Liver (tissue), 3 donors: Measurements from ENCODE around the gene AQP6.

ENCODE experiments used
- FOXA1 ChIP-seq: IDR thresholded peaks from 2 replicates; pipeline ENCODE4 v1.6.1; 2016; ENCODE audit warnings: antibody characterized with exemption
- GABPA ChIP-seq, 2 donors: IDR thresholded peaks in 1 of 2; conservative IDR thresholded peaks in 1 of 2; 2 replicates each; pipeline ENCODE4 v1.6.1; 2016; ENCODE audit warnings: antibody characterized with exemption in 2 of 2, mild to moderate bottlenecking in 1 of 2, moderate library complexity in 1 of 2
- JUND ChIP-seq, 2 donors: IDR thresholded peaks; 2 replicates each; pipeline ENCODE4 v1.6.1; 2016; ENCODE audit warnings: antibody characterized with exemption in 2 of 2
- RAD21 ChIP-seq, 2 donors: IDR thresholded peaks; 2 replicates each; pipeline ENCODE4 v1.6.1; 2016; ENCODE audit warnings: antibody characterized with exemption in 2 of 2, mild to moderate bottlenecking in 2 of 2
- SP1 ChIP-seq: IDR thresholded peaks from 2 replicates; pipeline ENCODE4 v1.6.1; 2018; ENCODE audit warnings: antibody characterized with exemption, mild to moderate bottlenecking
- TAF1 ChIP-seq: conservative IDR thresholded peaks from 2 replicates; pipeline ENCODE4 v1.6.1; 2016; ENCODE audit warnings: antibody characterized with exemption, mild to moderate bottlenecking
- YY1 ChIP-seq: IDR thresholded peaks from 2 replicates; pipeline ENCODE4 v1.6.1; 2016; ENCODE audit warnings: antibody characterized with exemption, mild to moderate bottlenecking
- TF ChIP-seq, protein P1 (sequence below): IDR thresholded peaks from 2 replicates; pipeline ENCODE4 v1.6.1; 2016; ENCODE audit warnings: antibody characterized with exemption, mild to moderate bottlenecking
- TF ChIP-seq, protein P2 (sequence below): fragments of 150-350 bp; IDR thresholded peaks from 2 replicates; pipeline ENCODE4 v1.5.1; 2017; ENCODE audit warnings: improper control_type of control experiment, low read depth, low read length; ENCODE audit not compliant: missing input control
- donor health status: healthy.
- donor health status: healthy.

DNA sequence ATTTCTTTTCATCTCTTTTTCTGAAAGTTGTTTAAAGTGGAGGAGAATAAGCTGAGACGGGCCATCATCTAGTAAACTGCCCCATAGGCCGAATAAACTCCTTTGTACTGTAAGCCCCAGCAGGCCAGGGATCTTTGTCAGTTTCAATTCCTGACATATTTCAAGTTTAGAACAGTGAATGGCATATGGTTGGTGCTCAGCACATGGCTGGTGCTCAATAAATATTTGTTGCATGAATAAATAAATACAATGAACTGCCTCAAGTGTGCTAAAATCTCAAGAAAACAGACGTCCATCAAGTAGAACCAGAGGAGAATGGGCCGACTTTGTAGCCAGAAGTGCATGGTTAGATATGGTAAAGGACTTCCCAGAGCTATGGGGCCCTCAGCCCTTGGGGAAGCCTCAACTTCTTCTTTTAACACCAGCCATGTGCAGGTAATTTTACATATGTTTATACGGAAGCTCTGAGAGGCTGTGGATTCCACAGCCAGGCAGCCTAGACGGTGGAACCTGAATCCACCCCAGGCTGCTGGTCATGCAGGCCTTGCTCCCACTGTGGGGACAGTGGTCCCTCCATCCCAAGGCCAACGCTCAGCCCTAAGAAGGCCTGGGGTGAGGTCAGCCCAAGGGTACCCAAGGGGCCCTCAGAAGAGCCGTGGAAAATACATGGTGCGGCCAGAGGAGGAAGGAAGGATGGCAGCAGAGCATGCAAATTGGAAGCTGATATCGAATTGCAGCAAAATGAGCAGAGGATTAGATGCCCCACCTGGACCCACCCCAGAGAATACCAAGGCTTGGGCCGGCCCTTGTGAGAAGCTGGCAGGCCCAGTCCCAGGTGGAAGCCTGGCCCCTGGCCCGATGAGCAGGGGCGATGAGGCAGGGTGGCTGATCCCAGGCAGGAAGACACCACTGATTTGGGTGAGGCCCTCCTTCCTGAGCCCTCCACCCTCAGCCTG is 30.9 kb upstream of the AQP6 start:
- TF ChIP-seq, protein P1, sequence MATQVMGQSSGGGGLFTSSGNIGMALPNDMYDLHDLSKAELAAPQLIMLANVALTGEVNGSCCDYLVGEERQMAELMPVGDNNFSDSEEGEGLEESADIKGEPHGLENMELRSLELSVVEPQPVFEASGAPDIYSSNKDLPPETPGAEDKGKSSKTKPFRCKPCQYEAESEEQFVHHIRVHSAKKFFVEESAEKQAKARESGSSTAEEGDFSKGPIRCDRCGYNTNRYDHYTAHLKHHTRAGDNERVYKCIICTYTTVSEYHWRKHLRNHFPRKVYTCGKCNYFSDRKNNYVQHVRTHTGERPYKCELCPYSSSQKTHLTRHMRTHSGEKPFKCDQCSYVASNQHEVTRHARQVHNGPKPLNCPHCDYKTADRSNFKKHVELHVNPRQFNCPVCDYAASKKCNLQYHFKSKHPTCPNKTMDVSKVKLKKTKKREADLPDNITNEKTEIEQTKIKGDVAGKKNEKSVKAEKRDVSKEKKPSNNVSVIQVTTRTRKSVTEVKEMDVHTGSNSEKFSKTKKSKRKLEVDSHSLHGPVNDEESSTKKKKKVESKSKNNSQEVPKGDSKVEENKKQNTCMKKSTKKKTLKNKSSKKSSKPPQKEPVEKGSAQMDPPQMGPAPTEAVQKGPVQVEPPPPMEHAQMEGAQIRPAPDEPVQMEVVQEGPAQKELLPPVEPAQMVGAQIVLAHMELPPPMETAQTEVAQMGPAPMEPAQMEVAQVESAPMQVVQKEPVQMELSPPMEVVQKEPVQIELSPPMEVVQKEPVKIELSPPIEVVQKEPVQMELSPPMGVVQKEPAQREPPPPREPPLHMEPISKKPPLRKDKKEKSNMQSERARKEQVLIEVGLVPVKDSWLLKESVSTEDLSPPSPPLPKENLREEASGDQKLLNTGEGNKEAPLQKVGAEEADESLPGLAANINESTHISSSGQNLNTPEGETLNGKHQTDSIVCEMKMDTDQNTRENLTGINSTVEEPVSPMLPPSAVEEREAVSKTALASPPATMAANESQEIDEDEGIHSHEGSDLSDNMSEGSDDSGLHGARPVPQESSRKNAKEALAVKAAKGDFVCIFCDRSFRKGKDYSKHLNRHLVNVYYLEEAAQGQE = no peak
- TF ChIP-seq GABPA (IDR thresholded peaks at IDR 0.05 in 1 of 2, conservative IDR thresholded peaks at IDR 0.05 in 1 of 2) (no peak), TAF1 (no peak), JUND (IDR thresholded peaks at IDR 0.05) (no peak), RAD21 (IDR thresholded peaks at IDR 0.05) (no peak), YY1 (no peak), FOXA1 (no peak), SP1 (no peak)
- TF ChIP-seq, protein P2, sequence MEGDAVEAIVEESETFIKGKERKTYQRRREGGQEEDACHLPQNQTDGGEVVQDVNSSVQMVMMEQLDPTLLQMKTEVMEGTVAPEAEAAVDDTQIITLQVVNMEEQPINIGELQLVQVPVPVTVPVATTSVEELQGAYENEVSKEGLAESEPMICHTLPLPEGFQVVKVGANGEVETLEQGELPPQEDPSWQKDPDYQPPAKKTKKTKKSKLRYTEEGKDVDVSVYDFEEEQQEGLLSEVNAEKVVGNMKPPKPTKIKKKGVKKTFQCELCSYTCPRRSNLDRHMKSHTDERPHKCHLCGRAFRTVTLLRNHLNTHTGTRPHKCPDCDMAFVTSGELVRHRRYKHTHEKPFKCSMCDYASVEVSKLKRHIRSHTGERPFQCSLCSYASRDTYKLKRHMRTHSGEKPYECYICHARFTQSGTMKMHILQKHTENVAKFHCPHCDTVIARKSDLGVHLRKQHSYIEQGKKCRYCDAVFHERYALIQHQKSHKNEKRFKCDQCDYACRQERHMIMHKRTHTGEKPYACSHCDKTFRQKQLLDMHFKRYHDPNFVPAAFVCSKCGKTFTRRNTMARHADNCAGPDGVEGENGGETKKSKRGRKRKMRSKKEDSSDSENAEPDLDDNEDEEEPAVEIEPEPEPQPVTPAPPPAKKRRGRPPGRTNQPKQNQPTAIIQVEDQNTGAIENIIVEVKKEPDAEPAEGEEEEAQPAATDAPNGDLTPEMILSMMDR = no peak
